Measurements from ENCODE around the gene YAE1.
"Not testable (repeated sequence)": the region's sequence is repeated elsewhere in the genome, so short reads cannot be mapped to it uniquely, and the experiment has no call there.

The YAE1 gene, protein sequence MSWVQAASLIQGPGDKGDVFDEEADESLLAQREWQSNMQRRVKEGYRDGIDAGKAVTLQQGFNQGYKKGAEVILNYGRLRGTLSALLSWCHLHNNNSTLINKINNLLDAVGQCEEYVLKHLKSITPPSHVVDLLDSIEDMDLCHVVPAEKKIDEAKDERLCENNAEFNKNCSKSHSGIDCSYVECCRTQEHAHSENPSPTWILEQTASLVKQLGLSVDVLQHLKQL

DNA sequence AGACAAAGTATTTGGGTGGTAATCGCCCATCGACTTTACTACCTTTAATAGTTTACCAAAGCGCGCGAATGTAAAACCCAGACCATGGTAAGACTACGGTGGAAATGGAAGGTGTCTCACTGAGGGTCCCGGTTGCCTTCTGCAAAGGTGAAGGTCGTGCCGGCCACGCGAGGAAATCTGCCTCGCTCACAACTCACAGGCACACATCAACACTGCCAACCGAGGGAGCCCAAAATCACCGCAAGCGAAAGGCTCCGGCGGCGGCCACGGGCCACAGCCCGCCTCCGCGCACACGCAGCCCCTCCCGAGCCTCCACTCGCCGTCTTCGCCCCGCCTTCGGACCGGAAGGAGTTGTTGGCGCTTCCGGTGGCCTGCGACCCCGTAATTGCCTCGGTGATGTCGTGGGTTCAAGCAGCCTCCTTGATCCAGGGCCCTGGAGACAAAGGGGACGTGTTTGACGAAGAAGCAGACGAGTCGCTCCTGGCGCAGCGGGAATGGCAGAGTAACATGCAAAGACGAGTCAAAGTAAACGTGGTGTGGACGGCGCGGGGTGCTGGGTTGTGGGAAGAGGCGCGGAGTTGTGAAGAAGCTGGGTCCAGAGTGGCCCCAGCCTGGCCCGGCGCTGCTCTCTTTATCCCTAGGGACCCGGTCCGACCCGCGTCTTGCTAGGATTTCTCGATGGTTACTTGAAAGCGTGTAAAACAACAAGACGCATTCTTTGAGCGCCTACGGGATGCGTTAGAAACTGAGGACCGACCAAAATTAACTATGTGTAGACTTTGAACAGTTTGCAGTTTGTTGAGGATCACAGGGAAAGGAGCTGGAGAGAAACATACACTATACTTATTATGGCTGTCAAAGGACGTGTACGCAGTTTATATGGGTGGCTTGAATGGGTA, at the start of gene YAE1:
Gene YAE1 (plus strand): TSS at position 382 of the 899 bp plus-strand sequence. CDS start 15 bp downstream, at position 397.
- DNase-seq (ENCODE audit: low spot score) = peak; percentile 97

DNA sequence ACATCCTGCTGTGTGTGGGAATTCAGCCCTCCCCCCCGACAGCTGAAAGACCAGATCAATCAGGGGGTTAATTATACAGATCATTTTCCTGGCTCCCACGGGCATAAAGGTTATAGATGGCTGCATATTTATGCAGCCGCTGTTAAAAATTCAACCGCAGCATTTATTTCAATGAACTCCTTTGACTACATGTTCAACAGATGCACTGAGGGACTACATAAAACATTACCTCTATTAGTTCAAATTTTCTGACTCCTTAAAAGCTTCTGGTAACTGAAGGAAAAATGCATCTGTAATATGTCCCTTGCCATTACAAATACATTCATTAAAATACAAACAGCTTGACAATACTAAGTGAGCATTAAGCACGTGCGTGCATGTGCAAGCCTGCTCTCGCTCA, 49.7 kb upstream of the YAE1 start:
- DNase-seq (ENCODE audit: low spot score) = no peak

DNA sequence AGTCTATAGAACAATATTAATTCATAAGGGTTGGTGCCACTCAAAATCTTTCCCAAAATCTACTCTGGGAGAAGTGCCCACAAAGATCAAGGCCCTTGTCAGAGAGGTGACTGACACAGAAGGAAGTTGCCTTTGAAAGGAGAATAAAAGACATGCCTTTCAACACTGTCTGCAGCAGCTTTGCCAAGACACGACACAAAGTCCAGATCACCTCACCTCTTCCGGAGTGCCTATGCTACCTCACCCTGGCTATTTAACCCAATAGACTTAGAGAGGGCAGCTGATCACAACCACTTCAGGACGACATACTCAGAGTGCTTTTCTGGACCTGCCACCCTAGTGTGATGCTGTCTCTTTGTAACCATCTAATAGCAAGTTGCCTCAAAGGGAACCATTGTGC, 49.0 kb upstream of the YAE1 start:
- no peak for DNase-seq (ENCODE audit: low spot score)

DNA sequence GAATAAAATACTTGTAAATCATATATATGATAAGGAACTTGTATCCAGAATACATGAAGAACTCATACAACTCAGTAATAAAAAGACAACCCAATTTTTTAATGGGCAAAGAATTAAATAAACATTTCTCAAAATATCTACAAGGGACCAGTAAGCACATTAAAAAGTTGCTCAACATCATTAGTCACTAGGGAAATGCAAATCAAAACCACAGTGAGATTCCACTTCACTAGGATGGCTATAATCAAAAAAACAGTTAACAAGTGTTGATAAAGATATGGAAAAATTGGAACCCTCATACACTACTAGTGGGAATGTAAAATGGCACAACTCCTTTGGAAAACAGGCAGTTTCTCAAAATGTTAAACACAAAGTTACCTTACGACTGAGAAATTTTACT, 40.3 kb upstream of the YAE1 start:
- no peak for DNase-seq (ENCODE audit: low spot score)

DNA sequence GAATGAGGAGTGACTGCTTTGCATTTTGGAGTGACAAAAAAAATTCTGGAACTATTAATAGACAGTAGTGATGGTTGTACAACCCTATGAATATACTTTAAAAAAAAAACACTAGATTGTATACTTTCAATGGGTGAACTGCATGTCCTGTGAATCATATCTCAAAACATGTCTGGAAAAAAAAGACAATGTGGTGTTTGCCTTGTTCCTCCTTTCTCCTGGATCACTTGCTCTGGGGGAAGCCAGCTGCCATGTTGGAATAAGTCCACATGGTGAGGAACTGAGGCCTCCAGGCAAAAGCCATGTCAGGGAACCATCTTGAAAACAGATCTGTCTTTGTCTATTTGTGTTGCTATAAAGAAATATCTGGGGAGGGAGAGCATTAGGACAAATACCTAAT, 39.5 kb upstream of the YAE1 start:
- DNase-seq (ENCODE audit: low spot score) = no peak

DNA sequence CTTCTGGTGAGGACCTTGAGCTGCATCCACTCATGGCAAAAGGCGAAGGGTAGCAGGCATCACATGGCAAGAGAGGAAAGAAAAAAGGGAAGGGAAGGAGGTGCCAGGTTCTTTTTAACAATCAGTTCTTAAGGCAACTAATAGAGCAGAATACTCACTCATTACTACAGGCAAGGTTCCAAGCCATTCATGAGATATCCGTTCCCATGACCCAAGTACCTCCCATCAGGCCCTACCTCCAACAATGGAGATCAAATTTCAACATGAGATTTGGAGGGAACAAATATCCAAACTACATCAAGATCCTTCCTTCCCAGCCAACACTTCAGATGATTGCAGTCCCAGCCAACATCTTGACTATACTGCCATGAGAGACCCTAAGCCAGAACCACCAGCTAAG, 38.9 kb upstream of the YAE1 start:
- no peak for DNase-seq (ENCODE audit: low spot score)

DNA sequence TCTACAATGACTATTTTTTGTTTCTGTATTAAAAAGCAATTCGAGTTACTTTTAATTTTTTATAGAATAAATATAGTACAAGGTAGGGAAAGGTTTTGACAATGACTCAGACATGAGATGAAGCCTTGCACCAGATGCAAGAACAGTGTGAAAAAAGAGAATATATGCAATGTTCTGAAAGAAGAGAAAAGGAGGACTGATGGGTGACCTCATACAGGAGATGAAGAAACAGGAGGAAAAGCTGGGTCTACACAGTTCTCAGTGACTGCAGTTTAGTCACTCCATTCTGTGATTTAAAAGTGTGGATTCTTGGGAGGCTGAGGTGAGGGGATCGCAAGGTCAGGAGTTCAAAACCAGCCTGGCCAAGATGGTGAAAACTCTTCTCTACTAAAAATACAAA, 38.3 kb upstream of the YAE1 start:
- DNase-seq (ENCODE audit: low spot score) = no peak

DNA sequence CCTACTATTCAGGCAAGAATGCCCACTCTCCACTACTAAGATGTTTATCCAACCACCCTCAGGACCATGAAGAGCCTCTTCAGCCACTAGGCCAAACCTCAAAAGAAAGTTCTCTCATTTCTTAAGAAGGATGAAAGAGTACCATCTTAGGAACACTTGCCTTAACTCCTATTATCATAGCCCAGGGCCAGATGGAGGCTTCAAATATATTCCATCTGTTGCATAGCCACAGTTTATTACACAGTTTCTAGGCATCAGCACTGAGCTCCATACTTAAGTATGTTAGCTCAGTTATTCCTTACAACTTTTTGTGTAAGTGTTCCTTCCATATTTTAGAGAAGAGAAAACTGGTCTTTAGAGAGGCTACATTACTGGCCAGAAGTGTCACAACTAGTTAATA, 37.4 kb upstream of the YAE1 start:
- no peak for DNase-seq (ENCODE audit: low spot score)

DNA sequence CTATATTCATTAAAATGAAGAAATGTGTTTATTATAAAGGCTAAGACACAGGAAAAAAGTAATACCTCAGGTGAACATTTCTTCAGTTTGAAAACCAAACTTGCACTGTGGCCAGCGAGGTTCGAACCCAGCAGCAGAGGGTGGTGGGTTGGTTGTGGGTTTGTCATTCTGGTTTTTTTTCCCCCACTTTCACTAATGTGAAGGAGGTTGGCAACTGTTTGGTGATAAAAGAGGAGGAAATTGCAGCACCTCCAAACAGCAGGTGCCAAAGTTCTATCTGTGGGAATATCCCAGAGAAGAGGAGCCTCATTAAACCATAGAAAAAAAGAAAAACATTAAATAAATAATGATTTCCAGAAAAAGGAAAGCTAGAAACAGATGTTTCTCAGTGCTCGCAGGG, 36.6 kb upstream of the YAE1 start:
- DNase-seq (ENCODE audit: low spot score) = no peak

DNA sequence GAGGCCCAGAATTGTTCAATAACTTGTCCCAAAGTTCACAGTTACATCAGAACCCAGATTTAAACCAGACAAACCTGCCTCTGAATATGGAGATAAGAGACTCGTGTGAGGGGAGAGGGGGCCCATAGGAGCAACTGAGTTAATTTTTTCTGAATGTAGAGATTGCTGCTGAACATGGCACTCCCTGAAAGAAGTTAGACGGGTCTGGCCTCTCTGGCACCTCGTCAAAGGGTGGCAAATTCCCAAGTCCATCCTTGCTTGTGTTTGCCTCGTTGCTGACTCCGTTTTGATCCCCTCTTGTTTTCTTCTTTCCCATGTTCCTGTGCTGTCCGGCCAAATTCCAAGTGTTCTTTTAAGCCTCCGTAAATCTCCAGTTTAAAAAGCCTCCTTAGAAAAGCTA, 35.2 kb upstream of the YAE1 start:
- no peak for DNase-seq (ENCODE audit: low spot score)

DNA sequence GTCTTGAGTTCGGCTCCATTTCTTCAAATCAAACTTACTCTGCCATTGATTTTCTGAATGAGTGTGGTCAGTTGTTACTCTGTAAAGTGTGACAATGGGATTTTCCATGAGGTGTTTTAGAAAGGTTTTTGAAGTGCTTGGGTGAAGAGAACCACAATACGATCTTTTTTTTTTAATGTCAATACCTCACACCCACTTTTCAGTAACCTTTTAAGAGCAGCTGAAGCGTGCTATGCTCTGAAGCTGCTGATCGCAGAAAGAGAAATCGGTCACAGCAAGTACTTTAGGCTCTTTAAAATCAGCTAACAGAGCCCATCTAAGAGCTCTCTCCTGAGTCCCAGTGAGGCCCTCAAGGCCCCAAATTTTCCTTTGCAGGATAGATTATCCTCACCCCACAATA, 34.4 kb upstream of the YAE1 start:
- no peak for DNase-seq (ENCODE audit: low spot score)

DNA sequence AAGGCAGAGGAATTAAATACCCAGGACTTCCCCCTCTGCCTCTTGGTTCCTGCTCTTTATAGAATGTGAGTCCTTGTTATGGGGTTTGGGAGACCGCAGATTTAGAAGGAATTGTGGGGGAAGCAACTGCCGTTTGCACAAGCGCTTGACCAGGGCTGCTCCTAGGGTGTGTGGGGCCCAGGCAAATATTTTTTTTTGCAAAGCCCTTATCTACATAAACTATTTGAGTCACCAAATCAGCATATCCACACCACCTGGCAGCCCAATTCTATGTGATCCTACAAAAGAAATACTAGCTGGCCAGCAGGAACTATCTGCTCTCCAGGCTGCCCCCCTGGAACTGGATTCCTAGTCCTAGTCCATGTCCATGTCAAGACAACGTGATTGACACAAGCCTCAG, 33.4 kb upstream of the YAE1 start:
- no peak for DNase-seq (ENCODE audit: low spot score)

DNA sequence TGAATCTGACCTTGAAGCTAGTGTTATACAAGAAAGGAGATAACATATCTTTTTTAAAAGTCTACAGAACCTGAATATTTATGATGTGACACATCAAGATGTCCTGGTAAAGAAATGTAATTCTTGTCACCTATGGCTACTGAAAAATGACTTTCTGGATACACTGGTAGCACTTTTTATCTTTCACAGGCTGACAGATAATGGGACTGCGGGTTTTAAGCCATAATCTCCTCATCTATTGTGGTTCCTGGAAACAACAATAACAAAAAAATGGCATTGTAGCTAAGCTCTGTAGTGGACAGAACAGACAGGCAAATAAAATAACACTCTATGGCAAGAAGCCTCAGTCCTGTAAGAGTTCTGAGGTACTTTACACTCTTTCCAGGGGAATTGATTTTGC, 31.6 kb upstream of the YAE1 start:
- DNase-seq (ENCODE audit: low spot score) = no peak

DNA sequence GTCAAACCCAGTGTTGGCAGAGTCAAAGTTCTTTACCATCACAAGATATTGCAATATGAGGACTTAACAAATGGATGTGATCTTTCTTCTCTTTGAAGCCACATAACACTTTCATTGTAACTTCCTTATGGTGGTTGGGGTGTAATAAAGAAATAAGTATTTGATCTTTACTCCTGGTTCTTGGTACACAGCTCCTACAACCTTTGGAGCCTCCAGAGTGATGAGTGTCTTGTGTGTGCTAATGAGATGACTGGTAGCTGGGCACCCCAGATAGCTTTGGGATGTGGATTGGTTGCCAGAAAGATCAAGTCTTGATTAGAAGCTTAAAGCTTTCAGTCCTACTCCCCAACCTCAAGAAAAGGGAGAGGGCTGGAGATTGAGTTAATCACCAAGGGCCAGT, 31.1 kb upstream of the YAE1 start:
- no peak for DNase-seq (ENCODE audit: low spot score)

DNA sequence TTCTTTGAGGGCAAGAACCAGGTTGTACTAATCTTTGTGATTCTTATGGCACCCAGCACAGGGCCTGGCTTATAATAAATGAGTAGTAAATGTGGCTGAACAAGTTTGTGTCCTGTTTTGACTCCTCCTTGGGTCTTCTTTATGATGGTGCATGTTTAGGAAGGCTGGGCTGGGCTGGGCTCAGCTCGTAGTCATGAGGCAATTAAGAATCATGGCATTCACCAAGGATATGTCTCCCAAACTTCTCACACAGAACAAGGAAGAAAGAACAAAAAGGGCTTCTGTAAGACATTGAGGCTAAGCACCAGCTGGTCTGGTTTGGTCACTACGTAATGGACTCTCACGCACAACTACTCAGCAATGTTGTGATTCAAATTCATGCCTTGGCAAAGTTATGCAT, 30.5 kb upstream of the YAE1 start:
- no peak for DNase-seq (ENCODE audit: low spot score)

DNA sequence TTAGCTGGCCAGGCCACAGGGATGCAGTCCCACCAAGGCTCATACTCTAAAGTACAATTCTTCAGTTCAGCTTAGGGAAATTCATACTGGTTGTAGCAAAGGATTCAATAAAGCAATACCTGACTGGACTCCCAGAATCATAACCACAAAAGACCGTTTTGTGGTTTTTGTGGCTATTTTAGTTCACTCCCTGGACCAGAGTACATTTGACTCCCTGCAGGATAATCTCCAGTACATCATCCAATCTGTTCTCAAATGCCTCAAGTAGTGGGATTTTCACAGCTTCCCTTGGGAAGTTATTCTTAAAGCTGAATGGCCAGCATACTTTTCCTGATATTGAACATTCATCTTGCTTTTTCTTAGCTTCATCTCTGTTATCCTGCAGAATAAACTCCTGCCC, 29.3 kb upstream of the YAE1 start:
- no peak for DNase-seq (ENCODE audit: low spot score)

DNA sequence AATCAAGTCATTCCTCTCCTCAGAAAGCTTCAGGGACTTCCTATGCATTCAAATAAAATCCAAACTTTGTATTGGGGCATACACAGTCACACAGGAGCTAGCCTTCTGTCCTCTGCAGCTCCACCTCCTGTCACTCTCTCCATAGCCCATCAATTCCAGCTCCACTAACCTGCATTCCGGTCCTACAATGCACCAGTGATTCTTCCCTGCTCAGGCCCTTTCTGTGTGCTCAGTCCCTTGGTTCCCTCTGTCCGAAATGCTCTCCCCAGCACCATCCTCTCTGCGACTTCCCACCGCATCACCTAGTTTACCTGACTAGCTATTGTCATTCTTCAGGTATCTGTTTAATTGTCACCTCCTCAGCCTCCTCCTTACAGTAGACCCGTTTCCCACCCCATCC, 26.4 kb upstream of the YAE1 start:
- no peak for DNase-seq (ENCODE audit: low spot score)

DNA sequence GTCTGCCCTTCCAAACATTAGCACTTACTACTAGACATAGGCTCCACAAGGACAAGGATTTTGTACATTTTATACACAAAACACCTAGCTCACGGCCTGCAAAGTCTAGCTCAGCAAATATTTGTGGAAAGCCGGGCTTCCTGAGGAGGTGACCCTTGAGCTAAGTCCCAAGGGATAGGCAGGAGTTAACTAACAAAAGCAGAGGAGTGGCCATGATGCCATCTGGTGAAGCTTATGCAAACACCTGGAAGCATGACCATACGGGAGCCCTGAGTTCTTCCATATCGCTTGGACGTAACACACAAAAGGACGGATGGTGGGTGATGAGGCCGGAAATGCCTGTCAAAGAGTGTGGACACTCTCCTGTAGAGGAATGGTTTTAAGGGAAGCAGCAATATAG, 25.9 kb upstream of the YAE1 start:
- DNase-seq (ENCODE audit: low spot score) = no peak

DNA sequence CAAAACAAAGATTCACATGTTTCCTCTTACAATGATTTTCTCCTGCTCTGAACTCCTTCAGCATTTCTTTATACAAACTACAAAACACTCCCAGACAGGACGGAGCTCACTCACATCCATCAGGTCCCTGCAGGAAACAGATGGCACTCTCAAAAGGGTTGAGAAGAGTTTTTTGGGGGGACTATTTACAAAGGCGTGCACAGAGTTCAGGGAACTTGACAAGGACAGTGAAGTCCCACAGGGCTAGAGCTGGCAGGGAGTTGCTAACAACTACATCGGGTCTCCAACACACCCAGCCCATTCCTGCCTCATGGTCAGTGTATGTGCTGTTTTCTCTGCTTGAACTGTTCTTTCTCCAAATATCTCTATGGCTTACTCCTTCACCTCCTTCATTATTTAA, 24.7 kb upstream of the YAE1 start:
- no peak for DNase-seq (ENCODE audit: low spot score)

DNA sequence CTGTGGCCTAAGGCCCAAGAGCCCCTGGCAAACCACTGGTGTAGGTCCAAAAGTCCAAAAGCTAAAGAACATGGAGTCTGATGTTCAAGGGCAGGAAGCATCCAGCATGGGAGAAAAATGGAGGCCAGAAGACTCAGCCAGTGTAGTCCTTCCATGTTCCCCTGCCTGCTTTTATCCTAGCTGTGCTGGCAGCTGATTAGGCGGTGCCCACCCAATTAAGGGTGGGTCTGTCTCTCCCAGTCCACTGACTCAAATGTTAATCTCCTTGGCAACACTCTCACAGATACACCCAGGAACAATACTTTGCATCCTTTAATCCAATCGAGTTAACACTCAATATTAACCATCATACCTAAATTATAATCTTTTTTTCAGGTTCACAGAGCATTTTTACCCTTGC, 21.4 kb upstream of the YAE1 start:
- not testable (repeated sequence) for DNase-seq (ENCODE audit: low spot score)

DNA sequence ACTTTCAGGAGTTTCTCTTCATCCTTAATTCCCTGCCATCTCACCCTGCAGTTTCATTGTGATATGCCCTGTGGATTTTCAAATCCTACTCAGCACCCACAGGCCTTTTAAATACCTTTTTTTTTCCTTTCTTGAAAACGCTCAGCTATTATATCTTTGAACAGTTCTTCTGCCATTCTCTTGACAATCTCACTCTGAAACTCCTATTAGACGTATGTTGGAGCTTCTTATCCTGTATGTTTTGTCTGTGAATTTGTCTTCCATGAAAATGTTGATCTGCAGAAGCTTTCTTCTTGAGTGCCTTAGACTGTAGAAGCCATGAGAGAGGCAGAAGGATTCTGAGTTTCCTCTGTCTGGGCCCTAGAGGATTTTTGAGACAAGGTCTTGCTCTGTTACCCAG, 18.9 kb upstream of the YAE1 start:
- no peak for DNase-seq (ENCODE audit: low spot score)

DNA sequence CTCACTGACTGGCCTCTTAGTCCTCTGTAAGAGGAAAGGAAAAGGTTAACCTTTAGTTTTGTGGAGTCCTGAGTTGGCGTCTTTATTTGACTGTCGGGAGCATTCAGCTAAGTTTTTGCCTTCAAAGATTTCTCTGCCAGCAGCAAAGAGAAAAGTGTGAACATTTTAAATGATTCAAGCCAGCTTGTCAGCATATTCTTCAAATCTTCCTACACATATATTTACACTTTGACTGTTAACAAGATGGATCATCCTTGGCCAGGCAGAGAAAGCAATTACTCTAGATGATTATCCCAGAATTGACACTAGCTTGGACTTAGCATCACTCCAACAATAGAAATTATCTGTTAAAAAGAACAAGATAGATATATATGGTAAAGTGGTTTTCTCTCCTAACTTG, 15.8 kb upstream of the YAE1 start:
- no peak for DNase-seq (ENCODE audit: low spot score)

DNA sequence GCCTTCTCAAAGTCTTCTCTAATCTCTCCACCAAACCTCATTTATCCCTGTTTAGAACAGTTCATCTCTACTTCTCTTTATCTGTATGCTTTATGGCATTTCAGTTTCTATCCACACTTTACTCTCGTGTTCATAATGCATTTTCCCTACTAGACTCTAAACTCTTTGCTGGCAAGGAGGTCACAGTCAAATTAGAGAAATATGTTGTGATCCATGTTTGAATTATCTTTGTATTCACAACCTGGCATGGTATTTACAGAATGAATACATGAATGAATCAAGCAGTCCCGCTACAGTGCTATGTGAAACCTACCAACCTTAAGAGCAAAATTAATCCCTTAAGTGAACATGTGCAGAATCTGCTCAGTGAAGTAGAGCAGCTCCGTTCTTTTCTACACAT, 12.8 kb upstream of the YAE1 start:
- DNase-seq (ENCODE audit: low spot score) = no peak

Measured in D341Med (cell line).